Neural crest cell (in vitro differentiated cells): ENCODE measurements around the gene TMEM200A. TPM values are rescaled to one million over a fixed set of nuclear protein-coding genes. Genes with fewer than 3 reads are reported as not detected.

Experiments used
- DNase-seq: peaks from one replicate; pipeline ENCODE4 v3.0.0; 2021; ENCODE audit warnings: low read depth, mixed read lengths, low spot score
- H3K27ac Mint-ChIP-seq: one replicate; pipeline ENCODE4 v1.8.0; 2021; ENCODE audit warnings: mild to moderate bottlenecking, mixed read lengths; ENCODE audit not compliant: unreplicated experiment
- H3K27me3 Mint-ChIP-seq: 2 replicates; pipeline ENCODE4 v1.8.0; 2021; ENCODE audit warnings: low read depth, mild to moderate bottlenecking, mixed read lengths
- H3K36me3 Mint-ChIP-seq: 2 replicates; pipeline ENCODE4 v1.8.0; 2021; ENCODE audit warnings: low read depth, mild to moderate bottlenecking, mixed read lengths
- H3K4me1 Mint-ChIP-seq: 2 replicates; pipeline ENCODE4 v1.8.0; 2021; ENCODE audit warnings: mixed read lengths
- H3K4me3 Mint-ChIP-seq: one replicate; pipeline ENCODE4 v1.8.0; 2021; ENCODE audit warnings: mild to moderate bottlenecking, mixed read lengths
- H3K9me3 Mint-ChIP-seq: 2 replicates; pipeline ENCODE4 v1.8.0; 2021; ENCODE audit warnings: mixed read lengths
- total RNA-seq: library from RNA; stranded (reverse); gene quantifications from 2 replicates; pipeline ENCODE4 v1.2.1, GENCODE V29; 2021
- TF ChIP-seq, protein P1 (sequence below): fragments of 200-600 bp; sonication (generic); conservative IDR thresholded peaks from 2 replicates; pipeline ENCODE4 v1.5.0; 2021; ENCODE audit warnings: antibody characterized with exemption, mild to moderate bottlenecking

The TMEM200A gene
- total RNA-seq, 1 donor from 2014 or later, result 2.9 TPM

DNA sequence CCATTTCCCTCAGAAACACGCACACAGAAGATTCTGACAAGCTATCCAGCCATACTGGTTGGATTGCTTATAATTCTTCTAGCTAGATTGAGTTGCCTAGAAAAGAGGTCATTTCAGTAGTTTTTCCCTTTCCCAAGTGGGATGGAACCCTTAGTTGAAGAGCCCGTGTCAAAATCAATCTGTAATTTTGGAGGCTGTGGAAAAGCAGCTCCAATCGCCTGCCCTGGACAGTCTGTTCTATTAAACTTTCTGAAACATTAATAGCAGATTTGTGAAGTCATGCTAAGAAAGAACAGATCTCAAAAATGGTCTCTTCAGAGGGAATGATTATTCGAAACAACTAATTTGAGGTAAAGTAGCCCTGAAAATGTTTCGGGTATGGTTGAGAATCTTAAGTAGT lies 29.3 kb downstream of the TMEM200A start:
- no peak for DNase-seq
- peaks cover 7% of the 10 kb centered on the region for H3K9me3 Mint-ChIP-seq
- TF ChIP-seq, protein P1, sequence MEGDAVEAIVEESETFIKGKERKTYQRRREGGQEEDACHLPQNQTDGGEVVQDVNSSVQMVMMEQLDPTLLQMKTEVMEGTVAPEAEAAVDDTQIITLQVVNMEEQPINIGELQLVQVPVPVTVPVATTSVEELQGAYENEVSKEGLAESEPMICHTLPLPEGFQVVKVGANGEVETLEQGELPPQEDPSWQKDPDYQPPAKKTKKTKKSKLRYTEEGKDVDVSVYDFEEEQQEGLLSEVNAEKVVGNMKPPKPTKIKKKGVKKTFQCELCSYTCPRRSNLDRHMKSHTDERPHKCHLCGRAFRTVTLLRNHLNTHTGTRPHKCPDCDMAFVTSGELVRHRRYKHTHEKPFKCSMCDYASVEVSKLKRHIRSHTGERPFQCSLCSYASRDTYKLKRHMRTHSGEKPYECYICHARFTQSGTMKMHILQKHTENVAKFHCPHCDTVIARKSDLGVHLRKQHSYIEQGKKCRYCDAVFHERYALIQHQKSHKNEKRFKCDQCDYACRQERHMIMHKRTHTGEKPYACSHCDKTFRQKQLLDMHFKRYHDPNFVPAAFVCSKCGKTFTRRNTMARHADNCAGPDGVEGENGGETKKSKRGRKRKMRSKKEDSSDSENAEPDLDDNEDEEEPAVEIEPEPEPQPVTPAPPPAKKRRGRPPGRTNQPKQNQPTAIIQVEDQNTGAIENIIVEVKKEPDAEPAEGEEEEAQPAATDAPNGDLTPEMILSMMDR, result no peak
- H3K4me1 Mint-ChIP-seq, result no peaks in the 10 kb centered on the region
- H3K36me3 Mint-ChIP-seq, result no peaks in the 10 kb centered on the region
- no peak overlapping the region for H3K4me3 Mint-ChIP-seq
- H3K27me3 Mint-ChIP-seq, result no peaks in the 10 kb centered on the region
- no peak overlapping the region for H3K27ac Mint-ChIP-seq

DNA sequence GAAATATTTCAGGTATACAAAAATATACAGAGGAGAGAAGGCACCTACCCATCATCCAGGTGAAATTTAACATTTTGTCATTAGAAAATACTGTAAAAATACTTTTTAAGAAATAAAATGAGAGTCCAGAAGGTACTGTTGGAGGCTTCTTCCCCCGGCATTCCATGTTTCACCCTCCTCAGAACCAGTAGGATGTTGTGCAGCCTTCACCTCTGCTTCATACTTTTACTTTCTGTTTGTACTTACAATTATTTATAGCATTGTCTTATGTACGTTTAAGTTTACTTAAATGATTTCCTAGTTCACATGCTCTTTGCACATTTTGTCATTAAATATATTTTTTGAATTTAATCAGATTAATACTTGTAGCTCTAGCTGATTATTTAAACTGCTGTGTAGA lies 30.9 kb downstream of the TMEM200A start:
- peaks cover 7% of the 10 kb centered on the region for H3K9me3 Mint-ChIP-seq
- H3K4me1 Mint-ChIP-seq, result no peaks in the 10 kb centered on the region
- H3K27me3 Mint-ChIP-seq, result peaks cover 2% of the 10 kb centered on the region
- TF ChIP-seq, protein P1, result no peak
- DNase-seq, result no peak
- H3K36me3 Mint-ChIP-seq, result no peaks in the 10 kb centered on the region
- no peak overlapping the region for H3K27ac Mint-ChIP-seq
- no peak overlapping the region for H3K4me3 Mint-ChIP-seq

DNA sequence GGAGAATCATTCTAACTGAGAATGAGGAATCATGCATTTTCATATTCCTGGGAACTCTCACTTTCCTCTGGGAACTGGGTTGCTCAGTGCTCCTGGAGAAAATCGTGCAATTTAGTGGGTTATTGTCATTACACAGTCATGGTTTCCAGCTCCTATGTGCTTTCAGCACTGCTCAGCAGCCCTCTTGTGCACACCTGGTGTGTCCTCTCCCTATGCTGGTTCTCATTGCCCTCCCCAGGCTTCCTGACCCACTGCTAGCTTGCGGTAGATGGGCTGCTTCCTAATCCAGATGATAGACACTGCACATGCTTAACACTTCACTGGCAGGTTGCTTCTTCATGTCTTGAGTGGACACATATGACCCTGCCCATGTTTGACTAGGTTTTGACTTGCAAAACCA lies 39.7 kb downstream of the TMEM200A start:
- Mint-ChIP-seq H3K9me3 (no peaks in the 10 kb centered on the region), H3K36me3 (no peaks in the 10 kb centered on the region), H3K4me1 (no peaks in the 10 kb centered on the region), H3K4me3 (no peak overlapping the region), H3K27me3 (peaks cover 5% of the 10 kb centered on the region), H3K27ac (no peak overlapping the region)
- TF ChIP-seq, protein P1, result no peak
- no peak for DNase-seq

DNA sequence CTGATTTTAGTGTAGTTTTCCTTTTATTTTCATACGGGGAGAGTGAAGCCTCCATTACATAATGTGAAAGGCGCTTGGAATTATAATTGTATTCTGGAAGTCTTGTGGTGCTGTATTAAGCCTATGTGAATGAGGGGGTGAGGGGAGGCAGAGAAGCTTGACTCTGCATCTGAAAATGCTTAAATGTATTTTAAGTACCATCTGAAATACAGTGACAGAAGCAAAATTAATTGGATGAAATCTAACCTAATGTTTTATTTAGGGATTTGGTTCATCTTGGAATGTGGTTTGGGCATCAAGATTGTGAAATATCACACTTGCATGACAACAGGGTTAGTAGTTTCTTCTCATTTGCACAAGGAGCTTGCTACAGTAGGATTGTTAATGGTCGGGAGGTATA lies 41.2 kb downstream of the TMEM200A start:
- no peaks in the 10 kb centered on the region for H3K36me3 Mint-ChIP-seq
- no peak overlapping the region for H3K27ac Mint-ChIP-seq
- no peaks in the 10 kb centered on the region for H3K4me1 Mint-ChIP-seq
- no peaks in the 10 kb centered on the region for H3K9me3 Mint-ChIP-seq
- H3K4me3 Mint-ChIP-seq, result no peak overlapping the region
- TF ChIP-seq, protein P1, result no peak
- no peak for DNase-seq
- peaks cover 3% of the 10 kb centered on the region for H3K27me3 Mint-ChIP-seq

DNA sequence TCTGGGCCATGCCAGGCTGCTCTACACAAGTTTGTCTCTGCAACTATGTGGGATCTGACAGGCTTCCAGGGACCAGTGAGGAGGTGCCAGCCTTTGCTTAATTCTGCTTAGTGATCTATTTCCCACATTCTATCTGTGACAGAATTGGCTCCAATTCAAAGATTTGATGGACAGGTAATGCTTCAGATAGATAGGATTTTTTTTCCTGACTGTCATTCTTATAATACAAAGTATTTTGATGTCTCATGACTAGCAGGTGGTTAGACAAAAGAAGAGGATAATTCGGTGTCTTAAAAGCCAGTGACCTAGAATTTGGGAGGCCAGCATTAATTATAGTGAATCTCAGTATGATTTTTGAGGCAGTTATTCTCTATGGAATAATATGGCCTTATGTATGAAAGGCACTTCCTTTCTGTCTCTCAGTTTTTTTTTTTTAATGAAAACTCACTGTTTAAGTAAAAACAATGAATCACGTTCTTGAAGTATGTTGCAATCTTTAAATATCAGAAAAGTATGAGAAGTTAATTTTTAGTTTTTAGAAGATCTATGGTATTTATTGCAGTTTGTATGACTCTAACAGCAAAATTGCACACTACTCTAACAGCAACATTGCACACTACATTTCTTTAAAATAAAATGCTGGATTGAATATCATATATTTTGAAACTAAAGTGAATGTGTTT lies 43.7 kb downstream of the TMEM200A start:
- H3K27me3 Mint-ChIP-seq, result no peaks in the 10 kb centered on the region
- DNase-seq, result no peak
- TF ChIP-seq, protein P1, result no peak
- H3K9me3 Mint-ChIP-seq, result no peaks in the 10 kb centered on the region
- no peak overlapping the region for H3K27ac Mint-ChIP-seq
- peaks cover 3% of the 10 kb centered on the region for H3K36me3 Mint-ChIP-seq
- no peaks in the 10 kb centered on the region for H3K4me1 Mint-ChIP-seq
- H3K4me3 Mint-ChIP-seq, result no peak overlapping the region
